NT2/D1 (cell line): Measurements from ENCODE around the gene COL26A1.

Source experiments
- SUZ12 ChIP-seq: IDR thresholded peaks from 2 replicates; pipeline ENCODE4 v1.6.1; 2011; ENCODE audit not compliant: insufficient read length, insufficient read depth; ENCODE audit errors: extremely low read depth
- YY1 ChIP-seq: IDR thresholded peaks from 2 replicates; pipeline ENCODE4 v1.6.1; 2011; ENCODE audit not compliant: insufficient read length, insufficient read depth
- ZNF274 ChIP-seq: IDR thresholded peaks from 2 replicates; pipeline ENCODE4 v1.6.1; 2011; ENCODE audit warnings: mild to moderate bottlenecking, low read depth, low read length

DNA sequence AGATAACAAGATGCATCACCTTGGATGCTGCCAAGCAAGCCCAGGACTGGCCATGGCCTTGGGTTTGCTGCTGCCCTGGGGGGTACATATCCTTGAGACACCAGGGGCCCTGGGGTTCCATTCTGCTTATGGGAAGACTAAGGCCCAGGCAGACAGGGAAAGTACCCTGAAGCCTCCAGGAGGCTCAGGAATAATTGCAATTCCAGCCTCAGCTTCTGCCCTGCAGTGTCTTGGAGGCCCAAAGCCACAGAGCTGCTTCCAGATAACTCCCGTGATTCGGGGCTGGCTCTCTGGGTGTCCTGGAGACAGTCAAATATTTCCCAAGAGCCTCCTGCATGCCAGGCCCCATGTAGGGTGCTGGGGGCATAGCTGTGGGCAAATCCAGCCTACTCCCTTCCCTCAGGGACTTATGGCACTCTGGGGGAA is 243.8 kb downstream of the COL26A1 start:
- TF ChIP-seq SUZ12 (no peak), YY1 (no peak), ZNF274 (no peak)
